HG03097 (cell line): Measurements from ENCODE around the gene MAP3K3.

Experiments used
- ATAC-seq: cut with Tn5 transposase; IDR thresholded peaks from one replicate; pipeline ENCODE4 v1.9.1; 2021; ENCODE audit not compliant: unreplicated experiment, low FRiP score

Gene MAP3K3

DNA sequence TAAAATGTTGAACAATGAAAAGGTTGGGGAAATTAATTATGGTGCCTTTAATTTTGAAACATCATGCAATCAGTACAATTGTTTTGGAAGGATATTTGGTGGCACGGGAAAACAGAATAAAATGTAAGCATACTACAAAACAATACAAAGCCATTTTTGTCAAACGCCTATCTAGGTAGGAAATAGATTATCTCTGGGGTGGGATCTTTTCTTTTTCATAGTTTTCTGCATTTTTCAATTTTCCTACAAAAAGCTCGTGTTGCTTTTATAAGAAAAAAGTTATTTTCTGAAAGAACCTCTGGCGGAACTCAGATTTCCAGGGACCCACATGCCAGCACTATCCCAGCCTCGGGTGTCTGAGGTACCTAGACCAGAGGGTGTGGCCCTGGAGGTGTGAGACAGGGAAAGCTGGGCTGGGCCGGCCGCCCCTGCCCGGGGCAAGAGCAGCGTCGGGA lies 961 bp upstream of the MAP3K3 start:
- ATAC-seq: no peak

DNA sequence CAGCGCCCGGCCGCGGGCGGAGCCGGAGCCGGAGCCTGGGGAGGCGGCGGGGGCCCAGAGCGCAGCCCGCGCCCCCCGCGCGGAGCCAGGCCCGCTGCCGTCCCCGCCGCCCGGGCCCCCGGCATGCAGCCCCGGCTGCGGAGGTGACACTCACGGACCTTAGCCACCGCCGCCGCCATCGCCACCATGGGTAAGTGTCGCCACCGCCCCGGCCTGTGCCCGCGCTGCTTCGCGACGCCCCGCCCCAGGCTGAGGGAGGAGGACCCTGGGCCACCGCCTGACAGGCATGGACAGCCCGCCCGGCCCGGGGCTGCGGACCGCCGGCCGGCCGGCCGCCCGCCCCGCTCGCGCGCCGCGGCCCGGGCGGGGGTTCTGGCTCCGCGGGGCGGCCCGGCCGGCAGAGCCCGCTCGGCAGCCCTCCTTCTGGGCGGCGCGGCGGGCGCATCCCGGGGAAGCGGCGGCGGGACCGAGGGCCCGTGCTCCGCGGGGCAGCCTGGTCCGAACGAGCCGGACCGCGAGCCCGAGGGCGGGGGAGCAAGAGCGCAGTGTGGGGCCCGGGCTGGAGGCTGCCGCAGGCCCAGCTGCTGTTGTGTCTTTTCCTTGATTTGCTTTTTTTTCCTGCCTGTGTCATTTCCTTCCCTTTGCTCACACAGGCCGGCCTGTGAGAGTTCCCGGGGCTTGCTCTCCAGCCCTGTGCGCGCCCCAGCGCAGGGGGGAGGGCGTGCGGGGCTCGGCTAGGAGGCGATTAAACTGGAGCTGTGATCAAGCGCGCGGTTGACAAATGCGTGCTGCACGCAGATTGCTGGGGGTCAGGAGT lies 565 bp downstream of the MAP3K3 start:
- ATAC-seq: peak; percentile 24

DNA sequence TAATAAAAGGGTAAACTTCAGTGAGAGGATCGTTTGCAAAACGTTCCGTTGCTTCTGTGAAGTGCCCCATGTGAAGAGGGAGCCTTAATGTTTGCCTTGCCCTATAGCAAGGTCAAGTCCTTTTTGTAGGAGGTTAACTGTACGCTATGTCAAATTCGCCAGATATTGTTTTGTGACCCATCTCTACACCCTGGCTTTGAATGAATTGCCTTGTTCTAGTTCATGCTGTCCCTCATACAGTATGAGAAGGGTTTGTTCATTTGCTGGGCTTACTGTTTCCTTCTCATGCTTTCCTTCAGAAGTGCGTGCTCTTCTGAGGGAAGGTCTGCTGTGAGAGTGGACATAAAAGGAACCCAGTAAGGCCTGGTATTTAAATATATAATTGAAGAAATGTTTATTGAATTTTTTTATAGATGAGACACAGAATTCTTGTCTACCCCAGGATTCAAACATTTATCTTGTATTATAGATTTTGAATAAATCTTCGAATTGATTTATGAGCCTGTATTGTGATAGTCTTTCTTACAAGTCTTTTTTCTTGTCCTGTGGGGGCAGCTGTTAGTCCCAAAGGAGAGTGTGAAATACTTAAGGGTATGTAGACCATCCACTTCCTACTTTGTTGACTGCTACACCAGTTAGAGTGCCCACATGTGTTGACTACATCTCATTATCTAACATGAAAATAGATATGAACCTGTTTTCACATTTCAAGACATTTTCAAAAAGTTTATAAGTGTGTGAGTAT lies 1.7 kb downstream of the MAP3K3 start:
- ATAC-seq: no peak

DNA sequence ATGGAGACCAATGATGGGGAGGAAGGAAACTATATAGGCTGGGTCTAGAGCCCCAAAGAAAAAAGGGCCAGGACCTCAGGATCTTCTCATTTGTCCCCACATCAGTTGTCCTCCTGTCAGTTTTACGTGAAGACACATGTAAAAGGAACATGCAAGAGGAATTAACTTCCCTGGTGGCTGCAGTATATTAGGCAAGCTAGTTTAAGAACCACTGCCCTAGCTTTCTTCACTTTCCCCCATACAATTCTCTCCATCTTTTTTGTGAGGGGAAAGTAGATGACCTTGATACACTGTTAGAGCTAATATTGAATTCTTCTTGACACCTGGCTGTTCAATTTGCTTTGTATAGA lies 2.3 kb downstream of the MAP3K3 start:
- no peak for ATAC-seq

DNA sequence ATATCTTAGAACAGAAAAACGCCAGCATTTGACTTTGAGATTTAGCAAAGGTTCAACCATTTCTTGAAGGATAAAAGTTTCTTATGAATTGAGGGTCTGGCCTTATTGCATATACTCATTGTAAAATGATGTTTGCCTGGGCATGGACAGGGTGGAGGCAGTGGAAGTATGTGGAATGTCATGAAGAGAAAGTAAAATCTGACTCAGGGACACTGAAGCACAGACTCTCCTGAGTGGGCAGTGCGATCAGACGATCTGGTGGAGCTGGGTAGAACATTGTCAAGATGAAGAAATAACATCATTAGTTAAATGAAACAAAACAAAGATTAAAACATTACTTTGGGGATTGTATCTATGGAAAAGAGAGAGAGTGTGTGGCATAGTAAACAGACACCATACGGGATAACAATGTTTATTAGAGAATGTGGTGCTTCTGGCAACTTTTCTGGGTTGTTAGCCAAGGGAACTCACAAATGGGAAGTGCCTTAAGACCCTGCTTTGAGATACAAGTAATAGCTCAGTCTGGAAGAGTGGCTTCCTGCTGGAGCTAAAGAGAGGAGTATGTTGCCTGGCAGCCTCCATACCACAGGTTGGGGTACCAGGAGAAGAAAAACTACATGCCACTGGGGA lies 4.4 kb downstream of the MAP3K3 start:
- no peak for ATAC-seq

DNA sequence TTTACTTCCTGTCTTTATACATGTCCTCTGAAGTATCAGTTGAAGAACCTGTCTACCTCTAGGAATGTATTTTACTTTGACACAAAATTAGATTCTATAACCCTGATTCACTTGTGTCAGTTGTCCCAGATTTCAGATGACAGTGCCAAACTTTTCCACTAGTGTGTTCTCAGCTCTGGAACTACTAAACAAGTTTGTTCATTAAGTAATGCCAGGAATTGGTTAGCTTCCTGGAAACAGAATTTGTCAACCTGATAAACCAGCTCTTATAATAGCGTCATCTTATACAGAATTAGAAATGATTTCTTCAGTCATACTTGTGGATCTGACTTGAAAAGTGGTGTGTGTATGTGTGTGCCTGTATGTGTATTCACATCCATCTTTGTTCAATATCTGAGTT lies 7.4 kb downstream of the MAP3K3 start:
- no peak for ATAC-seq

DNA sequence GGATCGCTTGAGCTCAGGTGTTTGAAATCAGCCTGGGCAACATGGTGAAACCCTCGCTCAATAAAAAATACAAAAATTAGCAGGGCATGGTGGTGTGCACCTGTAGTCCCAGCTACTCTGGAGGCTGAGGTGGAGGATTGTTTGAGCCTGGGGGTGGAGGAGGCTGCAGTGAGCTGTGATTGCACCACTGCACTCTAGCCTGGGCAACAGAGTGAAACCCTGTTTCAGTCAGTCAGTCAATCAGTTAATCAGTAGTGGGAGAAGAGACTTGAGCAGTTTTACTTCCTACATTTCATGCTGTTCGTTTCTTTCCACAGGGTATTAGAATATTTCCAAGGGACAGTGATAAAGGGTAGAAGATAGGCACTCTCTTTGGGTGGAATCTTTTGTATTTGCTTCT lies 8.8 kb downstream of the MAP3K3 start:
- ATAC-seq: no peak

DNA sequence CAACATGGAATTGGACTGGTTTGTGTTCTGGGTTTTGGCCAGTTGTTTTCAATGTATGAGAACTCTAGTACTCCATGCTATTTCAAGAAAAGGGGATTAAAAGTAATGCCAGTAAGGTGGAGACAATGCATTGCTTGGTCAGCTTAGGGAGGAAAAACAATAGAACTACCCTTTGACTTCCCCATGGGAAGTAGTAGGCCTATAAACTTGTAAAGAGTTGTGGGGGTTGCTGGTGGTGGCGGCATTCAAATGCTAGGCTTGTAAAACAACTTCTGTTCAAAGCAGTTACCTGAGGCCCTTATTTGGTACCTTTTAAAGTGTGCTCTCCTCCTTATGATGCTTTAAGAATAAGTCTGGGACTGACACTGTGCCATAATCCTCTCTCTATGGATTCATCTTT lies 9.4 kb downstream of the MAP3K3 start:
- ATAC-seq: no peak

DNA sequence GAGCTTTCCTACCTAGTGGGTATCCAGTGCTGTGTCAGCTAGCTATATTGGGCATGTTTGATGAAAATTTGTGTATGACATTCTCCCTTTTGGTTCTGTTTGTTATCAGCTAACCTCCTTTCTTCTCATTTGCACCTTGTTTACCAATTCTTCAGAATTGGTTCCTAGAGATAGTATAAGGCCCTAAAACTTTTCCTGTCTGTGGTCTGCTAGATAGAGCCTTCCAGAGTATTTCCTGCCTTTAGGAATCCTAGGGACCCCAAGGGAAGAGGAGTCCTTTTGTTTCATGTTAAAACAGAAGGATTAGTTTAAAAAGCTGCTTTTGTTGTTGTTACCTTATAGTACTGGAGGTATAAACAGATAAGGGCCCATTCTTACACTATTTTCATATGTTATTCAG lies 11.5 kb downstream of the MAP3K3 start:
- ATAC-seq: no peak

DNA sequence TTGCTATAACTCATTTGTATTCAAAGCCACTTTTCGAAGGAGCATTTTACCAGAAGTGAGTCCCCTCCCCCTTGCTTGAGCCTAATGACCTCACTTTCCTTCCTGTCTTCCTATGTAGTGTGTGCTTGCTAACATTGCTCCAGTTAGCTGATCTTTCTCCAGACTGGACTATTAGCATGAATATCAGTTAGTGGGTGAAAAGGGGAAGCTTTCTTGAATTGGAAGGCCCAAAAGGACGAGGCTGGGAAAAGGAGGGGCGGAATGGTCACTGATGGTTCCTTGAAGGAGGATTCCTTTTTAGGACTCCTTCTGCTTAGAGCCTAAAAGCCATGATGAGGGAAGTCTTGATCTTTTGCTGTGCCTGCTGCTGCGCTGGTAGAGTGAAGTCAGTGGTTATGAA lies 11.9 kb downstream of the MAP3K3 start:
- ATAC-seq: no peak

DNA sequence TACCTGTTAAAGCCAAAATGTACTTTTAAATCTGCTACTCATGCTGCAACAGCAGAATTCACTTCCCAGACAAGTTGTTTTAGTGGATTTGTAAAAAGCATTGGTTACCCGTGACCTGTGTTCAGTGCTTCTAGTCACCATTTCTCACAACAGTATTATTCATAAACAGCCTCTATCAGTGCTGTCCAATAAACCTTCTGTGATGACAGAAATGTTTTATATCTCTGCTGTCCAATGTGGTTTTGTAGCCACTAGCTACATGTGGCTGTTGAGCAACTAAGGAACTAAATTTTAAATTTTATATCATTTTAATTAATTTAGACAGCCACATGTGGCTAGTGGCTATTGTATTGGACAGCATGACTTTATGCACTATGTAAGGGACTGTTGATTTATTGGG lies 12.6 kb downstream of the MAP3K3 start:
- no peak for ATAC-seq

DNA sequence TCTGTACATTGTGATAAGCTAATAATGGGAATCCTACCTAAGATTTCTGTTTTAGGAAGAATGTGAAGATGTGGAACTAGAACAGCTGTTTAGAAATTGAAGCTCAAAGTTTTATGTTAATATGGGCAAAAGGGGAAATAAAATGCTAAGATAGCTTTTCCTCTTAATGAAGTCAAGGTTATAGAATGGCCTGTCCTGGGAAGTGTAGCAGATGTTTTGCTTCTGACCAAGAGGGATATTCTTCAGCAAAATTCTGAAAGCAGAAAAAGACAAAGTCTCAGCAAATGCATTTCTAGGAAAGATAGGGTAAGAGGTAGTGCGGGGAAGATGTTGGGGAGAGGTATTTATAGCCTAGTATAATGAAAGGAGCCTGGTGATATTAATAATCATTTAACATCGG lies 13.1 kb downstream of the MAP3K3 start:
- no peak for ATAC-seq

DNA sequence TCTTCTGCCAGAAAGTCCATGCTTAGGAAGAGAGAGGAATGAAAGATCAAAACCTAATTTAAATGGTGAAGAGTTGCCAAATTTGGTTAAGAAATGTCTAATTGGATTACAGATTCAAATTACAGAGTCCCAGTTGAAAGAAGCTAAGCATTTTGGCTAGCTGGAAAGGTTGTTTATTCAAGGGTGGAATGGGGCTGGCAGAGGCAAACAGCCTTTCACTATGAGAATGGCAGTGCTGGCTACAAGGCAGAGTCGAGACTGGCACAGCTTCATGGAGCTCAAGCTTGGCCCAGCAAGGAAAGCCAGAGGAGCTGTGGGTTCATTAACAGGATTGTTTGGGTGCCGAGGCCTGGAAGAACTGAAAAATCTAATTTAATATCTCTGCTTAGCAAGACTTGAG lies 13.6 kb downstream of the MAP3K3 start:
- no peak for ATAC-seq

DNA sequence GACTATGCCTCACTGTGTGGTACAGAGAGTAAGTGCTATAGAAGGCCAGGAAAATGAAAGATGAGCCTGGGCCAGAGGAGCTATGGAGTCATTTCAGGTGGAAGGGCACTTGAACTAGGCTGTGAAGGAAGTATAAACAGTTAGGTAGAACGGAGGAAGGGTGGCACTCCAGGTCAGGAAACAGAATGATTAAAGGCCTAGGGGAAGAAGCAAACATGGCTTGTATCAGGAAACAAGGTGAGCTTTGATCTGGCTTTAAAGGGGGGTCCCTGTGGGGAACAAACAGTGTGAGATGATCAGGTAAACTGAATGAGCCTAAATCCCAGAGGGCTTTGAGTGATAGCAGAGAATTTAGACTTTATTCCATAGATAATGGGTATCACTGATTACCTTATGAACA lies 16.9 kb downstream of the MAP3K3 start:
- ATAC-seq: no peak

DNA sequence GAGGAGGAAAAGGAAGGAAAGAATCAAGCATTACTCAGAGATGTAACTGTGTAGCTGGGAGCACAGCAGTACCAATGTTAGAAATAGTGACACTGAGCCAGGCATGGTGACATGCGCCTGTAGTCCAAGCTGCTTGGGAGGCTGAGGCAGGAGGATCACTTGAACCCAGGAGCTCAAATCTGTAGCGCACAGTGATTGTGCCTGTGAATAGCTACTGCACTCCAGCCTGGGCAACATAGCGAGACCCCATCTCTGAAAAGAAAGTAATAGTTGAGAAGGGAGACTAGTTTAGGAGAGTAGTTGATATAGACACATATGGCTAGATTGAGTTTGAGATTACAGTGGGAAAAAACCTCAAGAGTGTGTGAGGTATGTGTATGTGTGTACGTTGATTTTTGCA lies 17.8 kb downstream of the MAP3K3 start:
- no peak for ATAC-seq

DNA sequence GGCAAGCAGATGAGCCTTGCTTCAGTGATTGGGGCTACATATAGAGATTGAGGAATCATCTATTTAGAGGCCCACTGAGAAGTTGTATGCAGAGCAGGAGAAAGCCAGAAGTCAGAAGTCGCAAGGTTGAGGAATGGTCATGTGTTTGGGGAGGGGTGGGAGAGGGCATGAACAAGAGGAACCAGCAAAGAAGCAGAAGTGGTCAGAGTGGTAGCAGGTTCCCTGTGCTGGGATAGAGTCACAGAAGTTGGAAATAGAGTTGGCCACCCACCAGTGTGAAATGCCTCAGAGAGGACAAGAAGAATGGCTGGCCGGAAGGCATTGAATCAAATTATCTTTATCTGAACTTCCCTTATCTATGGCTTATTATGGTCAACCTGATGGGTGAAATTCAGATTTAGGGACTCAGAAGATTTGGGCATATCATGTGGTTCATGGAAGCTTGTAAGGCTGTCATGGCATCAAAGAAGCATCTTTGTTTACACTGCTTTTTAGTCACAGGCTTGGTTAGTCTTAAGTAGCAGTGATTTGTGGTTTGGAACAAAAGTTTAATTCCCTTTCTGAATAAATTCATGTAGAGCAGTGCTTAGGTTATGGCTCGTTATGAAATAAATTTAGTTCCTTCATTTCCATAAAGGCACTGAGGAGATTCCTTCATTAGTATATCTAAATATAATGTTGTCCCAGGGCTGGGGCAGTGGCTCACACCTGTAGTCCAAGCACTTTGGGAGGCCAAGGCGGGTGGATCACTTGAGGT lies 19.7 kb downstream of the MAP3K3 start:
- no peak for ATAC-seq

DNA sequence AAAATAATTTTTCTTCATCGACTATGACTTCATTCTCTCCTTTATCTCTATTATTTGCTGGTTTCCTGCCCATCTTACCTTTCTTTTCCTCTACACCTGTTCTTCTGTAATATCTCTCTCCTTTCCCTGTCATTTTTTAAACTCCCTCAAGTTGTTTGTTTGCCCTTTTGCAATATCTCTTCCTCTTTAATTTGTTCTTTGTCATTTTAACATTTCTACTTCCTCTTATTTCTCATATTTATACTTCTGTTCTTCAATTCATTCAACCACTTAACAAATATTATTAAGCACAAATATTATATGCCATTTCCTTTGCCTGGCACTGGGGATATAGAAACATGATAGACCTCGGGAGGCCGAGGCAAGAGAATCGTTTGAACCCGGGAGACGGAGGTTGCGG lies 22.6 kb downstream of the MAP3K3 start:
- ATAC-seq: no peak

DNA sequence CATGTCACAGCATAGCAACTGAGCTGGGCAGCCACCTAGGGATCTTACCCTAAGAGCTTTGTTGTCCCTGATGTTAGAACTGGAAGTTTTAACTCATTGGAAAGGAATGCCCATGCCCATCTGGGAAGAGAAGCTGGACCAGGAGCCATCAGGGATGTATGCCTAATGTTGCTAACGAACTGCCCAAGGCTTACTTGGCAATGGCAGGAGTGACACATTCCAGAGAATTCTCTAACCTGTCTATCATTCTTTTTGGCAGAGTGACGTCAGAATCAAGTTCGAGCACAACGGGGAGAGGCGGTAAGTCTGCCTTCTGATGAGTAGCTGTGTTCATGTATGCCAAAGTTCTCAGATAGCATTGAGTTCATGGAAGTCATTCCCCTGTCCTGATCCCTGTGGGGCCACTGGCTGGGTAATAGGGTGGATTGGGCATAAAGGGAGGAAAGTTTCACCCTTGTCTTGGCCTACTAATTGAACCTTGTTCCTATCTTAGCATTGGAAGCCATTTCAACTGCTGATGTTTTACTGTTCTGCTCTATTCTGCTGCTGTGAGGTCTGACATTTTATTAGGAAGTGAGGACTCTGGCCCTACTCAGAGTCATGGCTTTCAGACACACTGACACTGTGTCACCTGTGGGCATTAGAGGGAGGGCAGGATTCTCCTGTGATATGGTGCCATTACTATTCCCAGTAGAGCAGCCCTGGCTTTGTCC lies 23.7 kb downstream of the MAP3K3 start:
- ATAC-seq: peak; percentile 7

DNA sequence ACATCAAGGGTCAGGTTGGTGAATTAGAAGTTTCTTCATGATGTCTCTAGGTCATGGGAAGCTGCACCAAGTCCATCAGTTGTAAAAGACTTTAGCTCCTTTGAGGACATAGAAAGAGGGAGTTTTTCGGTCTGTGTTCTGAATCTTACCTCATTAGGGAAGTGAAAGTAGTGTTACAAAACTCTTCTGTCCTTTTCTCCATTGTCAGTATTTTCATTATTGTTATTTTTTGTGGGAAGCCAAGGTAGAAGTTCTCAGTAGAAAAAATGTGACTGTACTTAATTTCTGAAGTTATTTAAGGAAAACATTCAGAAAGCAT lies 24.2 kb downstream of the MAP3K3 start:
- peak; percentile 69 for ATAC-seq

DNA sequence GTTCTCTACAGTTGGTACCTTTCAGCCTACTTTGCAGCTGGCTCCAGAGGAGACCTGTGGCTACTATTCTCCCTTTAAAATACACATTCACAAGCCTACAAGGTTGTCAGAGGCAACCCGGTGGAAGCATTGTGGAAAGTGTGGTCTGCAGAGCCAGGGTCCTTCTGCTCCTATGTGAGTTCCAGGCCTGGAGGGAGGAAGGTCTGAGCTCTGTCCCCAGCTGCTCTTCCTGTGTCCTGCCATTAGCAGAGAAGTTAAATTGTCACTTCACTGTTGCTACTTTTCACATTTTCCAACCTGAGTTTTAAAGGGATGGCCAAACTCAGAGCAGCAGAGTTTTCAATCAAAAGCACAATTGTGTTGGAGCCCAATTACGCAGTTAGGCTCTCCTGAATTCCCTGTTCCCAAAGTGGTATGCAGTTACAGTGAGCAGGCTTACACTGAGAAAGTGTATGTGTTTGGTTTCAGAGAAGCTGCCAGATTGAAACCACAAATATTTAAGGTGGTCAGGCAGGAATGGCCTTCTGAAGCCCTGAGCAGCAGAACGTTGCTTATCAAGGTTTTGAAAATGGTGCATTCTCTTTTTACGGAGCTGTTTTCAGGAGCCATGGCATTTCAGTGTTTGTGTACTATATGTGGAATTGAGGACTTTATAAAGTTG lies 25.0 kb downstream of the MAP3K3 start:
- ATAC-seq: no peak
